HG03432 (cell line): ENCODE results near the gene SRRM3.
"Not testable (repeated sequence)": the region's sequence is repeated elsewhere in the genome, so short reads cannot be mapped to it uniquely, and the experiment has no call there.

Source experiments
- ATAC-seq: cut with Tn5 transposase; IDR thresholded peaks from one replicate; pipeline ENCODE4 v1.9.1; 2021; ENCODE audit warnings: mild to moderate bottlenecking, moderate library complexity; ENCODE audit not compliant: unreplicated experiment

SRRM3 gene

DNA sequence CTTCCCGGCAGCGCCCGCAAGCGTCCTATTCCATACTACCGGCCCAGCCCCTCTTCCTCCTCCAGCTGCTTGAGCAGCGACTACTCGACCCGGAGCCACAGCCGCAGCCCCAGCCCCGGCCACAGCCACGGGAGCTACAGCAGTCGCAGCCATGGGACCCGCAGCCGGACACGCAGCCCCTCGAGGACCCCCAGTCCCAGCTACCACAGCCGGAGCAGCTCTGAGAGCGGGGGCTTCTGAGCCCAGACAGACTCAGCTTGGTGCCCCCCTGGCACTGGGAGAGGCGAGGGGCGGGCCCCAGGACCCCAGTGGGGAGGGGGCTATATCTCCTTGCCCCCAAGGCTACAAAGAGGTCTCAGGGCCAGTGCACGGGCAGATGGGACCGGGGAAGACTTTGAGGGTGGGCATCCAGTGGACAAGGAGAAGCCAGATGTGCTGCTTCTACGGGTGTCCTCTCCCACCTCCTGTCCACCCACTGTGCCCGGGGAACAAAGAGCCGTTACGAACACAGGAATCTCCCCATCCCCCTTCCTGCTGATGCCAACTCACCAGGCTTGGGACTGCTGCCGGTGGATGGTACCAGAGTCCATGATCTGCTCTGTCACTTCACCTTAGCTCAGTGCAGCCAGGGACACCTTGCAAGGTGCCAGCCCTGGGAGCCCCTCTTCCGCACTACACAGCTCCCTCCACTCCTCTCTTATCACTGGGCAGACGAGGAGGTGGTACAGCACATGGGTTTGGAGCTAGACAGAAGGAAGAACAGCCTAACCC lies 84.1 kb downstream of the SRRM3 start:
- ATAC-seq = no peak

DNA sequence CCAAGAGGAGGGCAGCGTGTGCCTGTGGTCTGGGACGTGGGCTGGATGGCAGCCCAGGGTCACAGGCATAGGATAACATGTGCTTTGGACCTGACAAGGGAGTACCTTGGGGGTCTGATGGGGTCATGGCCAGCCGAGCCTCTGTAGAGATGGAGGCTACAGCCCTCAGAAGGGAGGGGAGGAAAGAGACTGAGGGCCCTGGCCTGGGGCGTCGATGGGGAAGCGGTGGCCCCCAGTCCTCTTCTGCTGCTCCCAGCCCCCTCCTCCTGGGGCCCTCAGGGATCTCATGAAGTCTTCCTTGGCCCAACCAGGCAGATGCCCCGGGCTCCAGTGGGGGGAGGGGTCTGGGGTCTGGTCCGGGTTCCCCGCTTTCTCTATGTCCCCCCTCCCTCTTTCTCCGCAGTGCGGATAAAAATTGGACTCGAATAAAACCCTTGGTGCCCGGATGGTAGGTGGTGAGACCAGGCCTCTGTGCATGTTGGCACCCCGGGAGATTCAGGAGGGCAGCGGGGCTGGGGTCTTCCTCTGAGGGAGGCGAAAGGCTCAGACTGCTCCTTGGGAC lies 85.2 kb downstream of the SRRM3 start:
- ATAC-seq = no peak

DNA sequence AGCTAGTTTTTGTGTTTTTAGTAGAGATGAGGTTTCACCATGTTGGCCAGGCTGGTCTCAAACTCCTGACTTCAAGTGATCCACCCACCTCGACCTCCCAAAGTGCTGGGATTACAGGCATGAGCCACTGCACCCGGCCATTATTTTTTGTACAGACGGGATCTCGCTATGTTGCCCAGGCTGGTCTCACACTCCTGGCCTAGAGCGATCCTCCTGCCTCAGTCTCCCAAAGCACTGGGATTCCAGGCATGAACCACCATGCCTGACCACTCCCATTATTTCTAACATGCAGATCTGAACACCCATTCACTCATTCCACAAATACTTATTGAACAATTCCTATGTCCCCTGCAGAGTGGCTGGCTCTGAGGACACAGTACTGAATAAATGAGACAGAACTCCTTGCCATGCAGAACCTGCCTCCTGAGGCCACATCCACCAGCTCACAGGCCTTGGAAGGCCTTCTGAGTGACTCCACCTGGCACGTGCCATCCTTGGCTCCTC lies 89.2 kb downstream of the SRRM3 start:
- ATAC-seq = not testable (repeated sequence)

DNA sequence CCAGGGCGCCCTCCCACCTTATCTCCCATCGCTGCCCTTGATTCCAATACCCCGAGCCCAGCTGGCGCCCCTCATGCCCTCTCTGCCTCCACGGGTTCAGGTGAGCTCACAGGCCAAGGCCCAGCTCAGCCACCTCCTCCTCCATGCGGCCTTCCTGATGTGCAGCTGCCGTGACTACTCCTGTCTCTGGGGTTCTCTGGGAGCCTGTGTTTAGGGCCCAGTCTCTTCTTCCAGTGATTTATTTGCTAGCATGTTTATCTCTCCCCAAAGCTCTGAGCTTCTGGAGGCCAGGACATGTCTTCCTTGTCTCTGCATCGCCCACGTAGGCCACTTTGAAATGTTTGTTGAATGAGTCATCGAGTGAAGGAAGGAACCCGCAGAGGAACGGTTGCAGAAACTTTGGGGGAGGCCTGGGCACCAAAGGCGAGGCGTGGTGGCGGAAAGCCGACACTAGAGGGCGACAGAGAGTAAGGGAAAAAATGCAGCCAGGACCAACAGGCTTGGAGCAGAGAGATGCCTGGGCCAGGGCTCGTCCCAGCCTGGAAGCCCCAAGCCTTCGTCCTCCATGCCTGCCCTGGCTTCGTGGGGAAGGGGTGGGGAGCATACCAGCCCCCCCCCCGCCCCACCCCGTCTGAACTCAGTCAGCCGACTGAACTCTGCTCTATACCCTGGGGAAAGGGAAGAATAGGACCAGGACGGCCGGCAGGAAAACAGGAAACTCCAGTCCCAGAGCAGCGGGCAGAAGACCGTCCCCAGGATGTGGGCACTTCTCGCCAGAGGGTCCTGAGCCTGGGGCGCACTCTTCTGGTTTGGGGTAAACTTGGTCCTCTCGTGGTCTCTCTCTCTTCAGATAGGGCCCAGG lies 89.9 kb downstream of the SRRM3 start:
- peak; percentile 83 for ATAC-seq

DNA sequence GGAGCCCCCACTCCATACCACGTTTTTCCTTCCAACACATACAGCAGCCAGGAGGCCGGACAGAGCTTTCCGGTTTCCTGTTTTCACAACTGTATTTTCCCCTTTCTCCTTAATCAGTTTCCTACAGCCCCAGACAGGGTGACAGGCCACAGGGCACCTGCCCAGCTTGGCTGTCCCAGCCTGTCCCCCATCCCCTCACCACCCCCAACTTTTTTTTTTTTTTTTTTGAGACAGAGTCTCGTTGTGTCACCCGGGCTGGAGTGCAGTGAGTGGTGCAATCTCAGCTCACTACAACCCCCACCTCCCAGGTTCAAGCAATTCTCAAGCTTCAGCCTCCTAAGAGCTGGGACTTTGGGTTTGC lies 90.5 kb downstream of the SRRM3 start:
- peak; percentile 26 for ATAC-seq

DNA sequence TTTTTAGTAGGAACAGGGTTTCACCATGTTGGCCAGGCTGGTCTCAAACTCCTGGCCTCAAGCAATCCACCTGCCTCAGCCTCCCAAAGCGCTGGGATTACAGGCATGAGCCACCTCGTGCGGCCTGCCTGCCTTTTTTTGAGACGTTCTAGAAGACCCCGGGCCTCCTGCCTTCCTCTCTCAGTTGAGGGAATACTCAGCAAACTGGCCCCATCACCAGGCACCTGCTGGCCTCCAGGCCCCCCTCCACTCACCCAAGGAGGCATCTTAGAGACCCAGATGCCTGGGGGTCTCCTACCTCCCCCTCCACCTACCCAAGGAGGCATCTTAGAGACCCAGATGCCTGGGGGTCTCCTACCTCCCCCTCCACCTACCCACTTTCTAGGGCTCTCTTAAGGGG lies 91.2 kb downstream of the SRRM3 start:
- not testable (repeated sequence) for ATAC-seq

DNA sequence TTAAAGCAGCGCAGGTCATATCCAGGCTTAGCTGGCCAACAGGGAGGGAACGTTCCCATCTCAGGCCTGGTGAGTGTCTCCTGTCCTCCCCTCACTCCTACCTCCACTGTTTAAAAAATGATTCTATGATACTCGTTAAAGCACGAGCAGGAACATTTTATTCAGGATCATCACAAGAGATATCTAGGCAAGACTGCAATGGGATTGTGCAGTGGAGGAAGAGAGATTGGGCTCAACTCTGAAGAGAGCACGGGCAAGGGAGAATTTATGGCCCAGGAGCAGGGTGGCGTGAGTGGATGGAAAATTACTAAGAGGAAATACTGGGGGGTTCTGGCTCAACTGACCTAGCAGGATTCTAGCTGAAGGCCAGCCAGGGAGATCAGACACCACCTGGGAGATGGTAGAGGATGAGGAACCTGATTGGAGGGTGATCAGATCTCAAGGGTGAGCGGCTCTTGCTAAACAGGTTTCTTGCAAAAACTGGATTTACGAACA lies 91.8 kb downstream of the SRRM3 start:
- no peak for ATAC-seq

DNA sequence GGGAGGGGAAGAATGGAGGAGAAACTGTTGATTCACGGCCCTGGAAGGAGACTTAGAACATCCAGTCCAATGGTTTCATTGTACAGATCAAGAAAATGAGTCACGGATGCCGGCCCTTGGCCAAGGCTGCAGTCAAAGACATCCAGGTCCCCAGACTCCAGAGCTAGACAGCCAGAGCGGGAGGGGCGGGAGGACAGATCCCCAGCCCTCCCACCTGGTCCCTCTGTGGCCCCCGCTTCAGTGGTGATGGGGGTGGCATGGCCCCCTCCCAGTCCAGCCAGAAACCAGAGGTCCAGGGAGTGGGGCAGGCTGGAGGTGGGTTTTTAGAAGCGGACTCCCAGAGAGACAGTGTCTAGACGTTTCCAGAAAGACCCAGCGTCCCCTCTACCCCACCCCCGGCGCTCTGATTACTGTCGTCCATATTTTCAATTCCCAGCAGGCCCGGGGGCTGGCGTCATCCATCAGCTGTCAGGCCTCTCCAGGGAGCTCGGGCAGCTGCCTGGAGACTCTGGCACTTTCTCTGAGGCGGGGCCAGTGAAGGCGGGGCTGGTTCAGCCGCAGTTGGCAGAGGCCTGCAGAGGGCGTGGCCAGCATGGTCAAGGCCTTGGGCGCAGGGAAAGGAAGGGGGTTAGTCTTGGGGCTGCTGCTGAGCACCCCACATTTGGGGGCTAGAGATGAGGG lies 92.8 kb downstream of the SRRM3 start:
- peak; percentile 64 for ATAC-seq

DNA sequence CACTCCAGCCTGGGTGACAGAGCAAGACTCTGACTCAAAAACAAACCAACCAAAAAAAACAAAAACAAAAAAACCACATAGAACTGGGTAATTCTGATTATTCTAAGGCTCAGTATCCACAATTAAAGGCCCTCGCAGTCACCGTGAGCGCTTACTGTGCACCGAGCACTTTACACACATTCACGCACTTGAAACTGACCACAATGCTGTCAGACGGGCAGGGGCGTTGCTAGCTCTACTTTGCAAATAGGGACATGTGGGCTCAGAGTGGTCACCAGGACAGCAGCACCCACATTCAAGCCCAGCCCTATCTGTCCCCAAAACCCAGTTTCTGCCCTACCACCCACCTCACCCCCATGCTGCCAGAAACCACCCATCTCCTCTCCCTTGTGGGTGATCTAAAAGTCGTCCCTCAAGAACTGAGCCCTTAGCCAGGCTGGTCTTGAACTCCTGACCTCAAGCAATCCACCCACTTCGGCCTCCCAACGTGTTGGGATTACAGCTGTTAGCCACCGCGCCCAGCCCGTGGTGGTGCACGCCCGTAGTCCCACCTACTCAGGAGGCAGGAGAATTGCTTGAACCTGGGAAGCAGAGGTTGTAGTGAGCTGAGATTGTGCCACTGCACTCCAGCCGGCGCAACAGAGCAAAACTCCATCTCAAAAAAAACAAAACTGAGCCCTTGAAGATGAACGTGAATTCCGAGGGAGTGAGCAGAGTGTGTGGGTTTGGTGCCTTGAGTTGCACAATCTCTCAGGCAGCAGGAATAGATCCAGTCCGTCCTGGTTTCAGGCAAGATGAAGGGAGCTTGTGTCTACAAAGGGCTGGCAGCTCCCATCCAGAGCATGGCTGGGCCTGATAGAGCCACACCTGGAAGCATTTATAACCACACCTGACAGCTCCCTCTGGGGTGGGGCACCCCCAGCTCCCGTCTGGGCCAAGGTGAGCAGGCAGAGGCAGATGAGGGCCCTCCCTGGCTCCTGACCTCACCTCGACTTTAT lies 95.3 kb downstream of the SRRM3 start:
- no peak for ATAC-seq

DNA sequence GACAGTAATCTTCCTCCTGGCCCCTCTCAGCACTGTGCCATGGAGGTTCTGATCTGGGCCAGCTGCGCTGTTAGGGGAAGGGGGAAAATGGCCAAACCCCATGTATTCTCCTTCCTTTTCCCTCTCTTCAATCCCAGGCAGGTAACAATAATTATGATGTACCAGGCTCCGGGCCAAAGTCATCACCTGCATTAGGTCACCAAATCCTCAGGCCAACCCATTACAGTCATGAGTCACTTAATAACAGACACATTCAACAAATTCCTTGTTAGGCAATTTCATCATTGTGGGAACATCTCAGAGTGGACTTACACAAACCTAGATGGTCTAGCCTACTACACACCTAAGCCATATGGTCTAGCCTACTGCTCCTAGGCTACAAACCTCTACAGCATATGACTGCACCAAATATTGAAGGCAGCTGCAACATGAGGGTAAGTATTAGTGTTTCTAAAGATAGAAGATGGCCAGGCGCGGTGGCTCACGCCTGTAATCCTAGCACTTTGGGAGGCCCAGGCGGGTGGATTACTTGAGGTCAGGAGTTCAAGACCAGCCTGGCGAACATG lies 98.6 kb downstream of the SRRM3 start:
- ATAC-seq = no peak

DNA sequence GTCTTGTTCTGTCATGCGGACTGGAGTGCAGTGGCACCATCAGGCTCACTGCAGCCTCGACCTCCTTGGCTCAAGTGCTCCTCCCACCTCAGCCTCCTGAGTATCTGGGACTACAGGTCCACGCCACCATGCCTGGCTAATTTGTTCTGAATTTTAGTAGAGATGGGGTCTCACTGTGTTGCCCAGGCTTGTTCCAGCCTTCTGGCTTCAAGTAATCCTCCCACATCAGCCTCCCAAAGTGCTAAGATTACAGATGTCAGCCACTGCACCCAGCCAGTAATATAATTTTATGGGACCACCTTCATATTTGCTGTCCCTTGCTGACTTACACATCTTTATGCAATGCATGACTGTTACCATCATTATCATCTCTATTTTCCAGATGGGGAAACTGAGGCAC lies 99.3 kb downstream of the SRRM3 start:
- ATAC-seq = no peak

DNA sequence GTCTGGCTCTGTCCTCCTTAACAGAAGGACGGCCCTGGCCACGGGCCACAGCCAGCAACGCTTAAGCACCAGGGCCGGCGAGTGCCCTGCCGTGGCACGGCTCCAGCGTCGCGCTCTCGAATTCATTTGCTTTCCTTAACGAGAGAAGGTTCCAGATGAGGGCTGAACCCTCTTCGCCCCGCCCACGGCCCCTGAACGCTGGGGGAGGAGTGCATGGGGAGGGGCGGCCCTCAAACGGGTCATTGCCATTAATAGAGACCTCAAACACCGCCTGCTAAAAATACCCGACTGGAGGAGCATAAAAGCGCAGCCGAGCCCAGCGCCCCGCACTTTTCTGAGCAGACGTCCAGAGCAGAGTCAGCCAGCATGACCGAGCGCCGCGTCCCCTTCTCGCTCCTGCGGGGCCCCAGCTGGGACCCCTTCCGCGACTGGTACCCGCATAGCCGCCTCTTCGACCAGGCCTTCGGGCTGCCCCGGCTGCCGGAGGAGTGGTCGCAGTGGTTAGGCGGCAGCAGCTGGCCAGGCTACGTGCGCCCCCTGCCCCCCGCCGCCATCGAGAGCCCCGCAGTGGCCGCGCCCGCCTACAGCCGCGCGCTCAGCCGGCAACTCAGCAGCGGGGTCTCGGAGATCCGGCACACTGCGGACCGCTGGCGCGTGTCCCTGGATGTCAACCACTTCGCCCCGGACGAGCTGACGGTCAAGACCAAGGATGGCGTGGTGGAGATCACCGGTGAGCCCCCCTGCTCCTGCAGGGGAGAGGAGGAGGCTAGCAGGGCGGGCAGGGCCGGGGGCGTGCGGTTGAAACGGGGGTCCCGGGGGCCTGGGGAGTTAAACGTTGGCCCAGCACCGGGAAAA lies 100.9 kb downstream of the SRRM3 start, which contains the start of gene HSPB1:
Gene HSPB1, plus strand, starts transcription at position 327 of the 855 bp plus-strand sequence. Its CDS starts 40 bp downstream, at position 367.
- peak; percentile 76 for ATAC-seq

DNA sequence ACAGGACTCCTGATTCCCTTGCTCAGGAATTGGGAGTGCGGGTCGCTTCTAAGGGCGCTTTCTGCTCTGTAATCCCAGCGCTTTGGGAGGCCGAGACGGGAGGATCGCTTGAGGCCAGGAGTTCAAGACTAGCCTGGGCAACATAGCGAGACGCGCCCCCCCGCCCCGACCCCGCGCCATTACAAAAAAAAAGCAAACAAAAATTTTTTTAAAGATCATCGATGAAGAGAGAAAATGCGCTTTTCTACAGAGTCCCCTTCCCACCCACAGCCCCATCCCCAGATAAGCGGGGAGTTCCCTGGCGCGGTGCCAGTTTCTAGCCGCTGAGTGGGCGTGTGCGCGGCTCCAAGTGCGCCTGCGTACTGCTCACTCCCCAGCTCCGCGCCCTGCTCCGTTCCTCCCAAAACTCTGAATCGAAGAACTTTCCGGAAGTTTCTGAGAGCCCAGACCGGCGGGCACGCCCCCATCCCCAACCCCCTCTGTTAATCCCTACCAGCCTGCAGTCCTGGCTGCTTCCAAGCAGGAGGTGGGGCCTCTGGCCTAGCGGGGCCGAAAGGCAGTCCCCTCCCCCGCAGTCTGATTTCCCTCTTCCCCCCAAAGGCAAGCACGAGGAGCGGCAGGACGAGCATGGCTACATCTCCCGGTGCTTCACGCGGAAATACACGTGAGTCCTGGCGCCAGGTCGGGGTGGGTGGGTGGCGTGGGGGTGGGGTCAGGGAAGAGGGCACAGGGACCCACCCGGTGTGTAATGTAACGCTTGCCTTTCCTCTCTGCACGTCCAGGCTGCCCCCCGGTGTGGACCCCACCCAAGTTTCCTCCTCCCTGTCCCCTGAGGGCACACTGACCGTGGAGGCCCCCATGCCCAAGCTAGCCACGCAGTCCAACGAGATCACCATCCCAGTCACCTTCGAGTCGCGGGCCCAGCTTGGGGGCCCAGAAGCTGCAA lies 101.8 kb downstream of the SRRM3 start:
- ATAC-seq = peak; percentile 45

DNA sequence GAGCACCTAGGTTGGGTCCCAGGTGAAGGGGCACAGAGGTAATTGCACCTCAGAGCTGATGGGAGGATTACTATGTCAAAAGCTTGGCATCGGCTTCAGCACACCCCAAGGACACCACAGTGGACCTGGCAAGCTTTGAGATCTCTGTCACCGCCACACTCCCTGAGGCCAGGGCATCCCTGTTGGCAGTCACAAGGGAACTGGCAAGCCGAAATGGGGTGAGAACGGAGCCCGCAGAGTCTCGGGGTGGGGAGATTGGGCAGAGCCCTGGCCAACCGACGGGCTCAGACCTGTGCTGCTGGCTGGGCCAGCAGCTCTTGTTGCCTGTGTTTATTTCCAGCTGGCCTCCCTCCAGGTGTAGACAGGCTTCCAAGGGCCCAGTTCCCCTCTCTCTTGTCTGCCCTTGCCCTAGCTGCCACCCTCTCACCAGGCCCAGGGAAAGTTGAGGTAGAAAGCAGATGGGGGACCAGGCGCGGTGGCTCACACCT lies 103.2 kb downstream of the SRRM3 start:
- ATAC-seq = no peak

DNA sequence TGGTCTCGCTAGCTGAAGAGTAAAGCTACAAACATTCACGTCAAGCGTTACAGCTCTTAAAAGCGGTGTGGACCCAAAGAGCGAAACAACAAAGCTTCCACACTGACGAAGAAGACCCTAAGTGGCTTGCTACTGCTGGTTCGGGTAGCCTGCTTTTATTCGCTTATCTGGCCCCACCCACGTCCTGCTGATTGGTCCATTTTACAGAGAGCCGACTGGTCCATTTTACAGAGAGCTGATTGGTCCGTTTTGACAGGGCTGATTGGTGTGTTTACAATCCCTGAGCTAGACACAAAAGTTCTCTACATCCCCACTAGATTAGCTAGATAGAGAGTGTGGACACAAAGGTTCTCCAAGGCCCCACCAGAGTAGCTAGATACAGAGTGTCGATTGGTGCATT lies 107.2 kb downstream of the SRRM3 start:
- not testable (repeated sequence) for ATAC-seq

DNA sequence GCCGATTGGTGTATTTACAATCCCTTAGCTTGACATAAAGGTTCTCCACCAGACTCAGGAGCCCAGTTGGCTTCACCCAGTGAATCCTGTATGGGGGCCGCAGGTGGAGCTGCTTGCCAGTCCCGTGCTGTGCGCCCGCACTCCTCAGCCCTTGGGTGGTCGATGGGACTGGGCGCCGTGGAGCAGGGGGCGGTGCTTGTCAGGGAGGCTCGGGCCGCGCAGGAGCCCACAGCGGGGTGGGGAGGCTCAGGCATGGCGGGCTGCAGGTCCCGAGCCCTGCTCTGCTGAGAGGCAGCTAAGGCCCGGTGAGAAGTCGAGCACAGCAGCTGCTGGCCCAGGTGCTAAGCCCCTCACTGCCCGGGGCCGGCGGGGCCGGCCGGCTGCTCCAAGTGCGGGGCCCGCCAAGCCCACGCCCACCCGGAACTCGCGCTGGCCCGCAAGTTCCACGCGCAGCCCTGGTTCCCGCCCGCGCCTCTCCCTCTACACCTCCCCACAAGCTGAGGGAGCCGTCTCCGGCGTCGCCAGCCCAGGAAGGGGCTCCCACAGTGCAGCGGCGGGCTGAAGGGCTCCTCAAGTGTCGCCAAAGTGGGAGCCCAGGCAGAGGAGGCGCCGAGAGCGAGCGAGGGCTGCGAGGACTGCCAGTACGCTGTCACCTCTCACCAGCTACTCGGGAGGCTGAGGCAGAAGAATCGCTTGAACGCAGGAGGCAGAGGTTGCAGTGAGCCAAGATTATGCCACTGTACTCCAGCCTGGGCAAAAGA lies 107.8 kb downstream of the SRRM3 start:
- ATAC-seq = not testable (repeated sequence)
